Gastrocnemius medialis (tissue), 4 donors: ENCODE data around the gene DDX42. TPM values are rescaled to one million over a fixed set of nuclear protein-coding genes. Genes with fewer than 3 reads are reported as not detected.
"Not testable (repeated sequence)": the region's sequence is repeated elsewhere in the genome, so short reads cannot be mapped to it uniquely, and the experiment has no call there.

ENCODE experiments used
- ATAC-seq, 2 donors: fragments of 150-250 bp; one replicate each; pipeline ENCODE4 v1.9.1; 2016
- DNase-seq, 2 donors: peaks; one replicate each; pipeline ENCODE4 v3.0.0-alpha.2; 2019
- H3K27ac ChIP-seq, 4 donors: fragments of 200-600 bp; sonication (generic); 1 replicate in 1 of 4; 2 replicates in 3 of 4; pipeline ENCODE4 v1.5.1; 2016 to 2018; ENCODE audit warnings: mild to moderate bottlenecking in 2 of 4, moderate library complexity in 1 of 4
- H3K27me3 ChIP-seq, 3 donors: fragments of 200-600 bp; sonication (generic) in 2 of 3; 1 replicate in 1 of 3; 2 replicates in 2 of 3; pipeline versions ENCODE4 v1.5.1 to v1.6.0; 2016 to 2019; ENCODE audit warnings: mild to moderate bottlenecking in 1 of 3, moderate library complexity in 1 of 3
- H3K36me3 ChIP-seq, 2 donors: fragments of 200-600 bp; sonication (generic) in 1 of 2; one replicate each; pipeline ENCODE4 v1.5.1; 2017 to 2018
- H3K4me1 ChIP-seq, 2 donors: fragments of 200-600 bp; sonication (generic) in 1 of 2; one replicate each; pipeline ENCODE4 v1.5.1; 2016 to 2017; ENCODE audit warnings: mild to moderate bottlenecking in 2 of 2
- H3K4me3 ChIP-seq, 4 donors: fragments of 200-600 bp; sonication (generic) in 3 of 4; 1 replicate in 1 of 4; 2 replicates in 3 of 4; pipeline ENCODE4 v1.5.1; 2016 to 2019; ENCODE audit warnings: mild to moderate bottlenecking in 2 of 4
- H3K9me3 ChIP-seq, 3 donors: fragments of 200-600 bp; sonication (generic) in 2 of 3; 1 replicate in 1 of 3; 2 replicates in 2 of 3; pipeline ENCODE4 v1.5.1; 2016 to 2019
- CTCF ChIP-seq, 5 experiments: fragments of 450-650 bp in 3 of 5; fragments of 200-600 bp in 2 of 5; sonication (generic) in 2 of 5; IDR thresholded peaks in 4 of 5; conservative IDR thresholded peaks in 1 of 5; 1 replicate in 4 of 5; 2 replicates in 1 of 5; pipeline ENCODE4 v1.5.1; 2016 to 2019; ENCODE audit warnings: antibody characterized with exemption in 5 of 5, mild to moderate bottlenecking in 3 of 5, moderate library complexity in 3 of 5
- POLR2A ChIP-seq, 2 donors: fragments of 450-650 bp; IDR thresholded peaks; one replicate each; pipeline ENCODE4 v1.6.1; 2017; ENCODE audit warnings: antibody characterized with exemption in 2 of 2, mild to moderate bottlenecking in 2 of 2, moderate library complexity in 2 of 2
- in situ Hi-C, 4 donors: fragments of 200-750 bp; cut with MboI; loops; one replicate each; pipeline versions ENCODE4 v1.15.0 to v1.8.0; 2017; ENCODE audit warnings: low sequenced_read_pairs in 4 of 4
- intact Hi-C: fragments of 100-400 bp; cut with DNase I; formaldehyde crosslinking; loops from one replicate; pipeline ENCODE4 v1.15.1; 2023; ENCODE audit warnings: low total_unique reads
- total RNA-seq, 4 donors: library from RNA; depleted of rRNA; stranded (reverse); fragments of >200 nt; gene quantifications; one replicate each; pipeline versions ENCODE4 v1.1.0 to v1.2.3, GENCODE V29; 2016

Gene DDX42
- total RNA-seq, 4 donors from 2014 or later: 35.9 to 71.6 (median 56.8) TPM

- H3K27ac ChIP-seq: no peak overlapping the region
- no peak for DNase-seq
- intact Hi-C loops: no loop called here
- H3K36me3 ChIP-seq: no peaks in the 10 kb centered on the region
- no peaks in the 10 kb centered on the region for H3K27me3 ChIP-seq
- no peaks in the 10 kb centered on the region for H3K9me3 ChIP-seq
- ATAC-seq: no peak
- no peaks in the 10 kb centered on the region for H3K4me1 ChIP-seq
- no peak overlapping the region for H3K4me3 ChIP-seq
- in situ Hi-C loops: no loop called here
- no peak for TF ChIP-seq CTCF (IDR thresholded peaks at IDR 0.05 in 4 of 5, conservative IDR thresholded peaks at IDR 0.05 in 1 of 5)
- no peak for TF ChIP-seq POLR2A (IDR thresholded peaks at IDR 0.05)
Observed at GRCh38 chr17:63859257-63859656, 85.3 kb downstream of the DDX42 start.

- H3K9me3 ChIP-seq, in situ Hi-C loops, ATAC-seq, H3K27me3 ChIP-seq, H3K4me3 ChIP-seq, DNase-seq, H3K4me1 ChIP-seq, H3K27ac ChIP-seq, H3K36me3 ChIP-seq: not testable (repeated sequence)
- intact Hi-C loops: loop anchor here (10.0 kb wide), 1 partner anchor 442 kb away; no protein-coding TSS in a partner anchor
Observed at GRCh38 chr17:63866625-63867024, 92.7 kb downstream of the DDX42 start.

Other genes with a start within 250 kb of the DDX42 start
- gene DCAF7, start 223.7 kb upstream of the DDX42 start, total RNA-seq: 10 to 100 TPM; 16.5 to 34.1 (median 22.0) TPM
- 10 to 100 TPM; 28.7 to 37.4 (median 30.6) TPM for gene TACO1, start 173.3 kb upstream of the DDX42 start, total RNA-seq
- gene MAP3K3, start 151.8 kb upstream of the DDX42 start, total RNA-seq: 10 to 100 TPM; 21.8 to 58.7 (median 29.7) TPM
- 1 to 10 TPM in 3 of 4 donors, under 1 TPM in 1; 0.97 to 2.8 (median 1.5) TPM for gene LIMD2, start 74.0 kb upstream of the DDX42 start, total RNA-seq
- gene STRADA, start 32.4 kb upstream of the DDX42 start, total RNA-seq: 10 to 100 TPM in 1 of 4 donors, 1 to 10 TPM in 3; 7.5 to 15.0 (median 8.6) TPM
- 100 to 1,000 TPM in 1 of 4 donors, 10 to 100 TPM in 3; 81.0 to 110 (median 86.8) TPM for gene CCDC47, start 573 bp upstream of the DDX42 start, total RNA-seq
- gene PSMC5, start 53.3 kb downstream of the DDX42 start, total RNA-seq: 100 to 1,000 TPM; 103 to 153 (median 123) TPM
- gene FTSJ3, start 53.5 kb downstream of the DDX42 start, total RNA-seq: 10 to 100 TPM; 24.6 to 46.3 (median 34.9) TPM
- gene SMARCD2, start 68.5 kb downstream of the DDX42 start, total RNA-seq: 10 to 100 TPM; 30.2 to 64.3 (median 44.9) TPM
- not detected for gene CSH2, start 99.5 kb downstream of the DDX42 start, total RNA-seq
- gene GH2, start 107.8 kb downstream of the DDX42 start, total RNA-seq: not detected
- not detected for gene CSH1, start 122.4 kb downstream of the DDX42 start, total RNA-seq
- gene CSHL1, start 137.1 kb downstream of the DDX42 start, total RNA-seq: not detected
- not detected for gene GH1, start 144.7 kb downstream of the DDX42 start, total RNA-seq
- 1 to 10 TPM; 2.2 to 5.1 (median 3.3) TPM for gene CD79B, start 158.2 kb downstream of the DDX42 start, total RNA-seq
- gene SCN4A, start 198.7 kb downstream of the DDX42 start, total RNA-seq: 100 to 1,000 TPM in 1 of 4 donors, 10 to 100 TPM in 3; 45.3 to 107 (median 69.1) TPM
- gene PRR29, start 224.2 kb downstream of the DDX42 start, total RNA-seq: under 1 TPM in 1 of 4 donors, not detected in 3; 0.13 TPM
- 10 to 100 TPM; 39.7 to 82.4 (median 56.3) TPM for gene ICAM2, start 246.5 kb downstream of the DDX42 start, total RNA-seq